ENCODE data around the gene BRD9.

The BRD9 gene

DNA sequence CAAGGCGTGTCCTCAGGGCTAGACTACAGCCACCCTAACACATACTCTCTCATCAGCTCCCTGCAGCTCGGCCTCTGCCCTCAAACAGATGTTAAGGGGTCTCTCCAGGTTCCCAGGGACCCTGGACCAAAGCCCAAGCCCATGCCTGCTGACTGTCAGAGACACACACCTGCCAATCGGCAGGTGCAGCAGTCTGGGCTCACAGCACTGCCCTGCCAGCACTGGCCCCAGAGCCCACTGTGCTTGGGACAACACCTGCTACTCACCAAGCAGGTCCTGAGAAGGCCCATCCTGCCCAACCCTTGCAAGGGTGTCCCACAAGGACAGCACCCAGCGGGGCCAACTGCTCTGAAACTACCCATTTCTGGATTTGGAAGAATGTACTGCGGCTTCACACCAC lies 21.6 kb downstream of the BRD9 start:
- no peak for TF ChIP-seq CTCF (IDR thresholded peaks at IDR 0.05; ENCODE audit: insufficient read depth, low read length, poor library complexity, severe bottlenecking)
- peaks cover 34% of the 10 kb centered on the region for H3K36me3 ChIP-seq (ENCODE audit: control insufficient read depth, insufficient read depth, low read length)
- DNase-seq (ENCODE audit: extremely low read depth, insufficient read length), result no peak
- H3K27me3 ChIP-seq (replicated peaks; ENCODE audit: control insufficient read depth, insufficient read depth, low read length), result no peaks in the 10 kb centered on the region
- no peak overlapping the region for H3K4me3 ChIP-seq (replicated peaks; ENCODE audit: low read depth, low read length)

DNA sequence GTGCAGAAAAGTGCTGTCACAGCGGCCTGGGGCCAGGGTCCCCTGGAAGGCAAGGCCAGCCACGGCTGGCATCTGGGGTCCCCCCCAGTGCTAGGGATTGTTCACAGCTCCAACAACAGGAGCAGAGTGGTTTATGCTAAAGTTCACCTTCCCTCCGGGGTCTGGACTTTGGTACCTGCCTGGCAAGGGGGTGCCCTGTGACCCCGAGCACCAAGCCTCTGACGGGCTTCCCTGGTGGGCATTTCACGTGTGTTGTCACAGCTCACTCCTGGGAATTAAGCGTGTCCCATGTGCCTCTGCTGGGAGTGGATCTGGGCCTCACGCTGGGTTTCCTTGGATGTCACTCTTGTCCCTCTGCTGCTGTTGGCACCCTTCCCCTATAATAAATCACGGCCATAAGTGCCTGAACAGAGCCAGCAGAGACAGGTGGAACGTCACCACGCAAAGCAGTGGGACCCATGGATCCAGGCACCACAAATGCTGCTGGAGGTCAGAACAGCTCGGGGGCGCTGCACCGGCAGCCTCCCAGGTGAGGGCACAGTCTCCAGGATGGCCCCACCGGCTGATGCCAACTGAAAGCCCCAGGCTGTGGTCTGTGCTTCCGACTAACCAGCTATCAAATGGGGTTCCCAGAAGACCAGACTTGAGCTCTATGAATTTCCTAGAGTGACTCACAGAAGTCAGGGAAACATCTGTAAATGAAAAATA lies 24.0 kb downstream of the BRD9 start:
- peaks cover 40% of the 10 kb centered on the region for H3K36me3 ChIP-seq (ENCODE audit: control insufficient read depth, insufficient read depth, low read length)
- no peak for DNase-seq (ENCODE audit: extremely low read depth, insufficient read length)
- H3K27me3 ChIP-seq (replicated peaks; ENCODE audit: control insufficient read depth, insufficient read depth, low read length), result no peaks in the 10 kb centered on the region
- TF ChIP-seq CTCF (IDR thresholded peaks at IDR 0.05; ENCODE audit: insufficient read depth, low read length, poor library complexity, severe bottlenecking), result no peak
- no peak overlapping the region for H3K4me3 ChIP-seq (replicated peaks; ENCODE audit: low read depth, low read length)

DNA sequence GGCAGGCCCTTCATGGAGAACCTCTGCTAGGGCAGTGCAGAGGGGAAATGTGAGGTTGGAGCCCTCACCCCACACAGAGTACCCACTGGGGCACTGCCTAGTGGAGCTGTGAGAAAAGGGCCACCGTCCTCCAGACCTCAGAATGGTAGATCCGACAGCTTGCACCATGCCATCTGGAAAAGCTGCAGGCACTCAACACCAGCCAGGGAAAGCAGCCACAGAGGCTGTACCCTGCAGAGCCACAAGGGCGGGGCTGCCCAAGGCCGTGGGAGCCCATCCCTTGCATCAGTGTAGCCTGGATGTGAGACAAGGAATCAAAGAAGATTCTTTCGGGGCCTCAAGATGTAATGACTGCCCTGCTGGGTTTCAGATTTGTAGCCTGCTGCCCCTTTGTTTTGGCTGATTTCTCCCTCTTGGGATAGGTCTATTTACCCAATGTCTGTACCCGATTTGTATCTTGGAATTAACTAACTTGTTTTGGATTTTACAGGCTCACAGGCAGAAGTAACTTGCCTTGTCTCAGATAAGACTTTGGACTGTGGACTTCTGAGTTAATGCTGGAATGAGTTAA lies 25.2 kb downstream of the BRD9 start:
- H3K36me3 ChIP-seq (ENCODE audit: control insufficient read depth, insufficient read depth, low read length), result peaks cover 45% of the 10 kb centered on the region
- no peak for TF ChIP-seq CTCF (IDR thresholded peaks at IDR 0.05; ENCODE audit: insufficient read depth, low read length, poor library complexity, severe bottlenecking)
- no peaks in the 10 kb centered on the region for H3K27me3 ChIP-seq (replicated peaks; ENCODE audit: control insufficient read depth, insufficient read depth, low read length)
- no peak overlapping the region for H3K4me3 ChIP-seq (replicated peaks; ENCODE audit: low read depth, low read length)
- no peak for DNase-seq (ENCODE audit: extremely low read depth, insufficient read length)

- H3K4me3 ChIP-seq (replicated peaks; ENCODE audit: low read depth, low read length), result no peak overlapping the region
- H3K36me3 ChIP-seq (ENCODE audit: control insufficient read depth, insufficient read depth, low read length), result peaks cover 40% of the 10 kb centered on the region
- DNase-seq (ENCODE audit: extremely low read depth, insufficient read length), result no peak
- no peaks in the 10 kb centered on the region for H3K27me3 ChIP-seq (replicated peaks; ENCODE audit: control insufficient read depth, insufficient read depth, low read length)
- no peak for TF ChIP-seq CTCF (IDR thresholded peaks at IDR 0.05; ENCODE audit: insufficient read depth, low read length, poor library complexity, severe bottlenecking)
Measured at GRCh38 chr5:865771-866170, 26.8 kb downstream of the BRD9 start.

- Histone ChIP-seq H3K4me3 (replicated peaks; ENCODE audit: low read depth, low read length) (no peak overlapping the region), H3K36me3 (ENCODE audit: control insufficient read depth, insufficient read depth, low read length) (peaks cover 35% of the 10 kb centered on the region), H3K27me3 (replicated peaks; ENCODE audit: control insufficient read depth, insufficient read depth, low read length) (no peaks in the 10 kb centered on the region)
- no peak for TF ChIP-seq CTCF (IDR thresholded peaks at IDR 0.05; ENCODE audit: insufficient read depth, low read length, poor library complexity, severe bottlenecking)
- no peak for DNase-seq (ENCODE audit: extremely low read depth, insufficient read length)
Measured at GRCh38 chr5:865168-865521, 27.5 kb downstream of the BRD9 start.

Data from GM06990 (cell line).